GM19099 (cell line): ENCODE measurements around the gene HSCB.

Experiments used
- POLR2A ChIP-seq: IDR thresholded peaks from 3 replicates; pipeline ENCODE4 v1.6.1; 2011; ENCODE audit warnings: low read depth; ENCODE audit not compliant: insufficient read length; ENCODE audit errors: extremely low read depth

HSCB gene

GRCh38 chr22:28730179-28730578 lies 11.7 kb upstream of the HSCB start:
- TF ChIP-seq POLR2A, result no peak

GRCh38 chr22:28734393-28734792 lies 7.4 kb upstream of the HSCB start:
- TF ChIP-seq POLR2A, result no peak

- no peak for TF ChIP-seq POLR2A
These were observed 5.3 kb upstream of the HSCB start for GRCh38 chr22:28736301-28737155.

GRCh38 chr22:28737701-28738100 lies 4.1 kb upstream of the HSCB start:
- no peak for TF ChIP-seq POLR2A

GRCh38 chr22:28741200-28741784 lies 547 bp upstream of the HSCB start:
- TF ChIP-seq POLR2A, result peak; percentile 26

- no peak for TF ChIP-seq POLR2A
These were observed 723 bp downstream of the HSCB start for GRCh38 chr22:28742562-28742962.

GRCh38 chr22:28743852-28744251 lies 2.0 kb downstream of the HSCB start:
- no peak for TF ChIP-seq POLR2A

- TF ChIP-seq POLR2A, result no peak
These were observed 8.6 kb downstream of the HSCB start for GRCh38 chr22:28750471-28750881.

GRCh38 chr22:28759861-28760560 lies 18.2 kb downstream of the HSCB start:
- TF ChIP-seq POLR2A, result peak; percentile 16

- no peak for TF ChIP-seq POLR2A
These were observed 19.6 kb downstream of the HSCB start for GRCh38 chr22:28761449-28761755.

GRCh38 chr22:28766628-28767027 lies 24.8 kb downstream of the HSCB start:
- TF ChIP-seq POLR2A, result no peak

- TF ChIP-seq POLR2A, result no peak
These were observed 27.0 kb downstream of the HSCB start for GRCh38 chr22:28768701-28769393.

GRCh38 chr22:28769394-28770085 lies 27.7 kb downstream of the HSCB start:
- TF ChIP-seq POLR2A, result no peak

- TF ChIP-seq POLR2A, result no peak
These were observed 29.5 kb downstream of the HSCB start for GRCh38 chr22:28771195-28771791.
